Left ventricle myocardium superior (tissue), 1 donor: Measurements from ENCODE around the gene CLEC16A. TPM values are rescaled to one million over a fixed set of nuclear protein-coding genes. Genes with fewer than 3 reads are reported as not detected.

Experiments
- ATAC-seq: fragments of 200-7000 bp; cut with Tn5 transposase; one replicate; pipeline ENCODE4 v1.9.1; 2020; ENCODE audit warnings: mild to moderate bottlenecking, moderate library complexity
- DNase-seq: peaks from one replicate; pipeline ENCODE4 v3.0.0-alpha.2; 2020
- intact Hi-C: fragments of 100-400 bp; cut with micrococcal nuclease; formaldehyde crosslinking; loops from one replicate; pipeline ENCODE4 v1.11.0; 2022
- long read RNA-seq: library from polyadenylated mRNA; unstranded; transcript quantifications from one replicate; pipeline ENCODE4 v2.0.0, GENCODE V29; 2021
- total RNA-seq: library from RNA; stranded (reverse); fragmentation: NEBNext Ultra II Directional; extraction: Animal tissue kit (Norgen Biotek cat#: 25700); gene quantifications from one replicate; pipeline ENCODE4 v1.2.1, GENCODE V29; 2021
- donor health status: DM: no; HTN: yes; CAD: no; lungs with severe emphysema.

Gene CLEC16A, protein sequence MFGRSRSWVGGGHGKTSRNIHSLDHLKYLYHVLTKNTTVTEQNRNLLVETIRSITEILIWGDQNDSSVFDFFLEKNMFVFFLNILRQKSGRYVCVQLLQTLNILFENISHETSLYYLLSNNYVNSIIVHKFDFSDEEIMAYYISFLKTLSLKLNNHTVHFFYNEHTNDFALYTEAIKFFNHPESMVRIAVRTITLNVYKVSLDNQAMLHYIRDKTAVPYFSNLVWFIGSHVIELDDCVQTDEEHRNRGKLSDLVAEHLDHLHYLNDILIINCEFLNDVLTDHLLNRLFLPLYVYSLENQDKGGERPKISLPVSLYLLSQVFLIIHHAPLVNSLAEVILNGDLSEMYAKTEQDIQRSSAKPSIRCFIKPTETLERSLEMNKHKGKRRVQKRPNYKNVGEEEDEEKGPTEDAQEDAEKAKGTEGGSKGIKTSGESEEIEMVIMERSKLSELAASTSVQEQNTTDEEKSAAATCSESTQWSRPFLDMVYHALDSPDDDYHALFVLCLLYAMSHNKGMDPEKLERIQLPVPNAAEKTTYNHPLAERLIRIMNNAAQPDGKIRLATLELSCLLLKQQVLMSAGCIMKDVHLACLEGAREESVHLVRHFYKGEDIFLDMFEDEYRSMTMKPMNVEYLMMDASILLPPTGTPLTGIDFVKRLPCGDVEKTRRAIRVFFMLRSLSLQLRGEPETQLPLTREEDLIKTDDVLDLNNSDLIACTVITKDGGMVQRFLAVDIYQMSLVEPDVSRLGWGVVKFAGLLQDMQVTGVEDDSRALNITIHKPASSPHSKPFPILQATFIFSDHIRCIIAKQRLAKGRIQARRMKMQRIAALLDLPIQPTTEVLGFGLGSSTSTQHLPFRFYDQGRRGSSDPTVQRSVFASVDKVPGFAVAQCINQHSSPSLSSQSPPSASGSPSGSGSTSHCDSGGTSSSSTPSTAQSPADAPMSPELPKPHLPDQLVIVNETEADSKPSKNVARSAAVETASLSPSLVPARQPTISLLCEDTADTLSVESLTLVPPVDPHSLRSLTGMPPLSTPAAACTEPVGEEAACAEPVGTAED
- 20.6 TPM for total RNA-seq
- long read RNA-seq, partial matches to known transcripts, result 24 of 31 reads
- long read RNA-seq, other reads (novel, unspliced or antisense), result 5 of 31 reads

DNA sequence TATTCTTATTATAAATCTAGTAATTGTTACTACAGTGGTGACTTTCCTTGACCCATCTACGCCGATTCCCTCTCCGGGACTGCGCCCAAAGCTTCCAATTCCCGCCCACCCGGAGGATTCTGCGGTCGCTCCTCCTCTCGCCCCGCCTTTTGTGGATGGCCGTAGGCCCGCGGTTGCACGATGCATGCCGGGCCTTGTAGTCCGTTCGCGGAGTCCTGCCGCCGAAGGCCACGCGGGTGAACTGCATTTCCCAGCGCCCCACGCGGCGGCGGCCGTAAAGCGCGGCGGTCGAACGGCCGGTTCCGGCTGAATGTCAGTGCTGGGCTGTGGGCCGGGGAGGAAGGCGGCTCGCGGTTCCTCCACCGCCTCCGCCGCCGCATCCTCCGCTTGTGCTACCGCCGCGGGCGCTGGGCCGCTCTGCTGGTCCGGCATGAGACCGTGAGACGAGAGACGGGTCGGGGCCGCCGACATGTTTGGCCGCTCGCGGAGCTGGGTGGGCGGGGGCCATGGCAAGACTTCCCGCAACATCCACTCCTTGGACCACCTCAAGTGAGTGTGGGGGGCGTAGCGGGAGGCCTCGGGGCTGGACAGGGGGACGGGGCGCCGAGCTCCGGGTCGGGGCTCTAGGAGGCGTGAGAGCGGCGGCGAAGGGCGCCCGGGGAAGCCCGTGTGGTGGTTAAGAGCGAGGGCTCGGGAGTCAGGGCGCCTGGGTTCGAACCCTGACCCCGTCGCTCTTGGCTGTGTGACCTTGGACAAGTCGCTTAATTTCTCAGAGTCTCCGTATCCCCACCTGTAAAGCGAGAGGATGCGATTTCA, at the start of gene CLEC16A:
CLEC16A (plus strand) TSS at position 316 of the 816 bp plus-strand sequence; CDS start at position 470, 154 bp downstream.
- intact Hi-C loops, result no loop called here
- peak; percentile 99 for DNase-seq
- peak; percentile 79 for ATAC-seq

DNA sequence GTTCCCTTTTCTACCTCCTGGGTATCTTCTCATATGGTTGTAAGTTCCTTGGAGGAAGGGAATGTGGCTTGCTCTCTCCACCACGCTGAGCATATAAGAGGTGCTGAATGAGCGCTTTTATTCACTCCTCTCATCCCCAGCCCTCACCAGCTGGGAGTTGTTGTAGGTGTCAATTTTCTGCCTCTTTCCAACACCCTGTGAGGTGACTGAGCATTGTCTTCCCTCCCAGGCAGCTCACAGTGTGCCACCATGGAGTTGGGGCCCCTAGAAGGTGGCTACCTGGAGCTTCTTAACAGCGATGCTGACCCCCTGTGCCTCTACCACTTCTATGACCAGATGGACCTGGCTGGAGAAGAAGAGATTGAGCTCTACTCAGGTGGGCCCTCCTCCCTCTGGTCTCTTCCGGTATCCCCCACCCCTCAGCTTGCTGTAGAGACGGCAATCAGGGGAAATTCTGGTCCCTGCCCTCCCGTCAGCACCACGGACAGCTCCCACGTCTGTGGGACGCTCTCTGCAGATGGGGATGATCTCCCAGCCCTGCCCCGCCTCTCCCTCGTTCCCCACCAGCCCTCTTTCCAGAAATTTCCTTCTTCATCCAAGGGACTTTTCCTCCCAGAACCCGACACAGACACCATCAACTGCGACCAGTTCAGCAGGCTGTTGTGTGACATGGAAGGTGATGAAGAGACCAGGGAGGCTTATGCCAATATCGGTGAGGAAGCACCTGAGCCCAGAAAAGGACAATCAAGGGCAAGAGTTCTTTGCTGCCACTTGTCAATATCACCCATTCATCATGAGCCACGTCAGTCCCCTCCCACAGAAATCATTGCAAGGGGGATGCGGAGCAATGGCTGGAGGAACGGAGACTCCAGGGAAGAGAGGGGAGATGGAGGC, 49.1 kb upstream of the CLEC16A start:
- intact Hi-C loops, result no loop called here
- ATAC-seq (peak; percentile 70), DNase-seq (peak; percentile 76)

DNA sequence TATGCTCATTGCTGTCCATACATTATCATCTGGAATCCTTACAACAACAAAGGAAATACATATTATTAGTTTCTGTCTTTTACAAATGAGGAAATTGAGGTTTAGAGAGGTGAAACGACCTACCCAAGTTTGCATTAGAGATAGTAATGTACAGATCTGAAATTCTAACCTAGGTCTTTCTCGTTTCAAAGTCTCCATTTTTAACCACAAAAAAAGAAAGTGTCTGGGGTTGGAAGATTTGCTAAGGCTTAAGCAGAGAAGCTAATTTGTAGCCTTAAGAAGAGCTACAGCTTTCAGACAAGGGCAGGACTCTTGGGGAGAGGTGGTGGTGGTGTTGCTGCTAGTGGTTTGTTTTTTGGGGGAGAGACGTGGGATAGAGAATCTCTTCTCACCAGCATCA, 48.2 kb upstream of the CLEC16A start:
- DNase-seq (no peak), ATAC-seq (no peak)
- intact Hi-C loops, result no loop called here

DNA sequence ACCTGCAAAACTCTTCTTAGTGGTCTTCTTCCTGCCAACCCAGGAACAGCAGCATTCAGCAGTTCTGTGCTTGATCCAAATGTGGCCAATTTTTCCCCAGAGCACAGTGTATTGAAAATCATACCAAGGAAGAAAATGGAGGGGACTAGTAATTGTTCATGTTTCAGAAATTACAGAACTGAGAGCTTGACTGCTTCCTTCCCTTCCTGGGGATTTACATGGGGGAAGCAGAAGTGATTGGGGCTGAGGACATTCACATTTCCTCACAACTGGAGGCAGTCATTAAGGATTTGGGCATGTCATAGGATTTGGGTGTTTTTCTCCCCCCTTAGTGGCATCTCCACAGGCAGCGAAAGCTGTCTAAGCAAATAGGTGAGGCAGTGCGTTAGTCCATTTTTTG, 47.6 kb upstream of the CLEC16A start:
- DNase-seq, result no peak
- intact Hi-C loops, result no loop called here
- ATAC-seq, result peak; percentile 38

DNA sequence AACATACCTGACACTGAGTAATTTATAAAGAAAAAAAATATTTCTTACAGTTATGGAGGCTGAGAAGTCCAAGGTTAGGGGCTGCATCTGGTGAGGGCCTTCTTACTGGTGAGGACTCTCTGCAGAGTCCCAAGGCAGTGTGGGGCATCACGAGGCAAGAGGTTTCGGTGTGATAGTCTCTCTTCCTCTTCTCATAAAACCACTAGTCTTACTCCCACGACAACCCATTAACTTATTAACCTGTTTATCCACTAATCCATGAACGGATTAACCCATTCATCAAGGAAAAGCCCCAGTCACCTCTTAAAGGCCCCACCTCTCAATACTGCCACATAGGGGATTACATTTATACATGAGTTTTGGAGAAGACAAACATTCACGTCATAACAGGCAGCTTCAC, 47.2 kb upstream of the CLEC16A start:
- intact Hi-C loops, result no loop called here
- ATAC-seq (no peak), DNase-seq (no peak)

DNA sequence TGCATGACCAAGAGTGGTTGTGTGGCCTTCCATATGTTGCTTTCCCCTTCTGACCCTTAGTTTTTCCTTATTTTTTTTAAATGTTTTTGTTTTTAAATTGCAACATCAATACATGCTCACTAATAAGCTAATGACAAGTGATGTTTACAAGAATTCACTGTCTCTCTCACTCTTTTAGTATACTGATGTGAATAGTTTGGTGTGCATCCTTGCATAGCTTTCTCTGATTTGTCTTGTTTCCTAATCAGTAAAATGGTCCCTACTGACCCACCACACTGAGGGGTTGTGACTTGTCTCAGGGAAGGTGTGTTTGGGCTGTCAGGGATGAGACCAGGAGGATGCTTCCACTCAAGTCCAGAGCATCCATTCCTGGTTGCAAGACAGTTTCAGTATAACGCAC, 41.4 kb upstream of the CLEC16A start:
- ATAC-seq, result no peak
- intact Hi-C loops, result no loop called here

DNA sequence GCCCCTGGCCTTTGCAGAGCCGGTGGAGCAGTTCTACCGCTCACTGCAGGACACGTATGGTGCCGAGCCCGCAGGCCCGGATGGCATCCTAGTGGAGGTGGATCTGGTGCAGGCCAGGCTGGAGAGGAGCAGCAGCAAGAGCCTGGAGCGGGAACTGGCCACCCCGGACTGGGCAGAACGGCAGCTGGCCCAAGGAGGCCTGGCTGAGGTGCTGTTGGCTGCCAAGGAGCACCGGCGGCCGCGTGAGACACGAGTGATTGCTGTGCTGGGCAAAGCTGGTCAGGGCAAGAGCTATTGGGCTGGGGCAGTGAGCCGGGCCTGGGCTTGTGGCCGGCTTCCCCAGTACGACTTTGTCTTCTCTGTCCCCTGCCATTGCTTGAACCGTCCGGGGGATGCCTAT, 37.9 kb upstream of the CLEC16A start:
- intact Hi-C loops, result no loop called here
- no peak for ATAC-seq
- no peak for DNase-seq

More for the DNA sequence above, 41.4 kb upstream of the CLEC16A start:
- DNase-seq, result no peak

DNA sequence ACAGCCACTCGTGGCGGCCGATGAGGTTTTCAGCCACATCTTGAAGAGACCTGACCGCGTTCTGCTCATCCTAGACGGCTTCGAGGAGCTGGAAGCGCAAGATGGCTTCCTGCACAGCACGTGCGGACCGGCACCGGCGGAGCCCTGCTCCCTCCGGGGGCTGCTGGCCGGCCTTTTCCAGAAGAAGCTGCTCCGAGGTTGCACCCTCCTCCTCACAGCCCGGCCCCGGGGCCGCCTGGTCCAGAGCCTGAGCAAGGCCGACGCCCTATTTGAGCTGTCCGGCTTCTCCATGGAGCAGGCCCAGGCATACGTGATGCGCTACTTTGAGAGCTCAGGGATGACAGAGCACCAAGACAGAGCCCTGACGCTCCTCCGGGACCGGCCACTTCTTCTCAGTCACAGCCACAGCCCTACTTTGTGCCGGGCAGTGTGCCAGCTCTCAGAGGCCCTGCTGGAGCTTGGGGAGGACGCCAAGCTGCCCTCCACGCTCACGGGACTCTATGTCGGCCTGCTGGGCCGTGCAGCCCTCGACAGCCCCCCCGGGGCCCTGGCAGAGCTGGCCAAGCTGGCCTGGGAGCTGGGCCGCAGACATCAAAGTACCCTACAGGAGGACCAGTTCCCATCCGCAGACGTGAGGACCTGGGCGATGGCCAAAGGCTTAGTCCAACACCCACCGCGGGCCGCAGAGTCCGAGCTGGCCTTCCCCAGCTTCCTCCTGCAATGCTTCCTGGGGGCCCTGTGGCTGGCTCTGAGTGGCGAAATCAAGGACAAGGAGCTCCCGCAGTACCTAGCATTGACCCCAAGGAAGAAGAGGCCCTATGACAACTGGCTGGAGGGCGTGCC, 37.2 kb upstream of the CLEC16A start:
- DNase-seq (peak; percentile 82), ATAC-seq (peak; percentile 90)
- intact Hi-C loops, result no loop called here

DNA sequence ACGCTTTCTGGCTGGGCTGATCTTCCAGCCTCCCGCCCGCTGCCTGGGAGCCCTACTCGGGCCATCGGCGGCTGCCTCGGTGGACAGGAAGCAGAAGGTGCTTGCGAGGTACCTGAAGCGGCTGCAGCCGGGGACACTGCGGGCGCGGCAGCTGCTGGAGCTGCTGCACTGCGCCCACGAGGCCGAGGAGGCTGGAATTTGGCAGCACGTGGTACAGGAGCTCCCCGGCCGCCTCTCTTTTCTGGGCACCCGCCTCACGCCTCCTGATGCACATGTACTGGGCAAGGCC, 36.7 kb upstream of the CLEC16A start:
- no peak for DNase-seq
- intact Hi-C loops, result no loop called here
- ATAC-seq, result no peak

DNA sequence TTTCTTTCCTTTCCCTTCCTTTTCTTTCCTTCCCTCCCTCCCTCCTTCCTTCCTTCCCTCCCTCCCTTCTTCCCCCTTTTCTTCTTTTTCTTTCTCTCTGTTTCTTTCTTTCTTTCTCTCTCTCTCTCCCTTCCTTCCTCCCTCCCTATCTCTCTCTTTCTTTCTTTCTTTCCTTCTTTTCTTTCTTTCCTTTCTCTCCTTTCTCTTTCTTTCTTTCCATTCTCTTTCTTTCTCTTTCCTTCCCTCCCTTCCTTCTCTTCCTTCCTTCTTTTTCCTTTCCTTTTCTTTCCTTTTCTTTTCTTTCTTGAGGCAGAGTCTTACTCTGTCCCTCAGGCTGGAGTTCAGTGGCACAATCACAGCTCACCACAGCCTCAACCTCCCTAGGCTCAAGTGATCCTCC, 33.1 kb upstream of the CLEC16A start:
- no peak for DNase-seq
- intact Hi-C loops, result loop anchor here (10.0 kb wide), 1 partner anchor 166 kb away; the partner anchor contains the start of gene NUBP1
- no peak for ATAC-seq

DNA sequence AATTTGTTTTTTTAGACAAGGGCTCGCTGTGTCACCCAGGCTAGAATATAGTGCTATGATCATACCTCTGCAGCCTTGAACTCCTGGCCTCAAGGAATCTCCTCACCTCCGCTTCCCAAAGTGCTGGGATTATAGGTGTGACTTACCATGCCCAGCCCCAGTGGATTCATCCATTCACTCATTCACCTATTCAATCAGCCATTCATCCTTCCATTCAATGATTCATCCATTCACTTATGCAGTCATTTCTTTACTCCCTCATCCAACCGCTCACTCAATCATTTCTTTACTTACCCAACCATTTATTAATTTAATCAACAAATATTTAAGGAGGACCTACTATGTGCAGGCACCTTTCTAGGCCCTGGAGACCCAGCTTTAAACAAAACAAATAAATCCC, 27.8 kb upstream of the CLEC16A start:
- ATAC-seq, result no peak
- intact Hi-C loops, result loop anchor here (10.0 kb wide), 1 partner anchor 172 kb away; the partner anchor contains the start of gene NUBP1
- no peak for DNase-seq

DNA sequence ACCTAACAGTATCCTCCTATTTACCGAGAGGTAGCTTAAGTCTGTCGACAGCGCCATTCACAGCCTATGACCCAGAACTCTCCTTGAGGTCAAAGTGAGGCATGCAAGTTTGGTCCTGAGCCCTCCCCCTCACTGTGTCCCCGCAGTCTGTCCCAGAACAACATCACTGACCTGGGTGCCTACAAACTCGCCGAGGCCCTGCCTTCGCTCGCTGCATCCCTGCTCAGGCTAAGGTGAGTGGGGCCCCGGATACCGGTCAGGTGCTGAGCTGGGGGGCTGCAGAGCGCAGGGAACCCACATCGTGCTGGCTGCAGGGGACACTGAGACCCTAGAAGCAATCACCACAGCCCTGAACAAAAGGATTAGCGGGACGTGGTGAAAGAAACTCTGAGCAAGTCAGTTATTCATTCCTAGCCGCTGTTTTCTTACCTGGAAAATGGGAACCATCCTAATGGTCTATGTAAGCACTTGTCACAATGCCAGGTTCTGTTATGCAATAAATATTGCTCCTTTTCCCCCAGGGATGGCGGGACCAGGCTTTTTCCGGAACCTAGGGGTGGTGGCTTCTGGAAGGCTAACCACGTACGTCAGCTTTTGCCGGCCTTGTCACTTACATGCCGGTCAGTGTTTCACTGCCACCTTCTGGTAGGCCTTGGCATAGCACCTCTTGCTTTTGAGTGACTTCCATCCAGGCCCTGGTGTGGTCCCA, 25.9 kb upstream of the CLEC16A start:
- DNase-seq, result peak; percentile 92
- ATAC-seq, result peak; percentile 72
- intact Hi-C loops, result loop anchor here (10.0 kb wide), 1 partner anchor 174 kb away; the partner anchor contains the start of gene NUBP1

DNA sequence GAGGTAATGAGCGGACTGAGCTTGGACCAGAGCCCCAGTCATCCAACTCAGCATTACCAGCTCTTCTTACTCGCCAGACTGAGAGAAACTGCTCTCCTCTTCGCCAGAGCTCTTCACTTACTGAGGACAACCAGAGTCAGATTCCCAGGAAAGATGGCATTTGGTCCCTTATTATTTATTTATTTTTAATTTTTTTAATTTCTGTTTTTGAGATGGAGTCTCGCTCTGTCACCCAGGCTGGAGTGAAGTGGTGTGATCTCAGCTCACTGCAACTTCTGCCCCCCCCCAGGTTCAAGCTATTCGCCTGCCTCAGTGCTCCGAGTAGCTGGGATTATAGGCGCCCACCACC, 25.4 kb upstream of the CLEC16A start:
- DNase-seq, result no peak
- intact Hi-C loops, result loop anchor here (10.0 kb wide), 1 partner anchor 174 kb away; the partner anchor contains the start of gene NUBP1
- ATAC-seq, result no peak

DNA sequence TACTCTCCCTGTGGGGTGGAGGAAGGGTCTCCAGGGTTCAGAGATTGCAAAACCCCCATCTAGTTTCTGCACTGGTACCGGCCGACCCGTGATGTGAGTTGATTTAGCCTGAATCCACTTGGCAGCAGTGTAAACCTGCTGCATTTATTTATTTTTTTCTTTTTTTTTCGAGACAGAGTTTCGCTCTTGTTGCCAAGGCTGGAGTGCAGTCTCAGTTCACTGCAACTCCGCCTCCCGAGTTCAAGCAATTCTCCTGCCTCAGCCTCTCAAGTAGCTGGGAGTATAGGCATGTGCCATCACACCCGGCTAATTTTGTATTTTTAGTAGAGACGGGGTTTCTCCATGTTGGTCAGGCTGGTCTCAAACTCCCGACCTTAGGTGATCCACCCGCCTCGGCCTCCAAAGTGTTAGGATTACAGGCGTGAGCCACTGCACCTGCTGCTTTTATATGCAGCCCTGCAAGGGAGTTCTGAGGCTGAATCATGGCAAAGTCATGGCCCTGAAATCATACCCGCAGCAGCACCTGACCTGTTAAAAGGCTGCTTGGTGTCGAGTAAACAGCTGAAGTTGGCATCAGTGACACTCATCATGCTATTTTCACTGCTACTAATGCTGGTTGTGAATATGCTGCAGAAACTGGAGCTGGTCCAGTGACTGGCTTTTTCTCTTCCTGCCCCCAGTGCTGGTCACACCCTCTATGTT, 23.5 kb upstream of the CLEC16A start:
- DNase-seq, result no peak
- ATAC-seq, result peak; percentile 9
- intact Hi-C loops, result loop anchor here (10.0 kb wide), 1 partner anchor 96 kb away; no protein-coding TSS in a partner anchor

DNA sequence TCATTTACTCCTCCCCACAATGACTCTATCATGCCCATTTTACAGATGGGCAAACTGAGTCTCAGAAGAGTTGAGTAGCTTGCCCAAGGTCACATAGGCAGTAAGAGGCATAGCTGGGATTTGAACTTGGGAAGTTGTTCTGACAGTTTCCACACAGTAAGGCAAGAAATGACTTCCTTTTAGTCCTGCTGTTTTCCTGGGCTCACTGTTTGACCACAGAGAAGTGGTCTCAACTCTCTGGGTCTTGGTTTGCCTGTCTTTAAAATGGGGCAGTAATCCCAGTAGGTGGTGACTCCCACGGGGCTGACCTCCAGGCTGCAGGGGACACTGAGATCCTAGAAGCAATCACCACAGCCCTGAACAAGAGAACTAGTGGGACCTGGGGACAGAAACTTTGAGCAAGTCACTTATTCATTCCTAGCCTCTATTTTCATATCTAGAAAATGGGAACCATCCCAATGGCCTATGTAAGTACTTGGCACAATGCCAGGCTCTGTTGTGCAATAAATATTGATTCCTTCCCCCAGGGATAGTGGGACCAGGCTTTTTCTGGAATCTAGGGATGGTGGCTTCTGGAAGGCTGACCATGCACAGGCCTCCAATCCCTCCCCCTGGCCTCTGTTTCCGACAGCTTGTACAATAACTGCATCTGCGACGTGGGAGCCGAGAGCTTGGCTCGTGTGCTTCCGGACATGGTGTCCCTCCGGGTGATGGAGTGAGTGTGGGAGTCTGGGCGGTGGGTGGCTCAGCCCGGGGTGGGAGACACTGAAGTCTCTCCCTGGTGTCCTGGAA, 22.6 kb upstream of the CLEC16A start:
- intact Hi-C loops, result loop anchor here (10.0 kb wide), 1 partner anchor 97 kb away; no protein-coding TSS in a partner anchor
- ATAC-seq (peak; percentile 36), DNase-seq (no peak)
